Measurements from ENCODE around the gene PDGFD. TPM values are rescaled to one million over a fixed set of nuclear protein-coding genes. Genes with fewer than 3 reads are reported as not detected.

Gene PDGFD
- polyA plus RNA-seq, 1 of the 3 experiments (the other 2 are of a cell fraction), result 4.8 TPM

GRCh38 chr11:103902994-103903393, 261.0 kb downstream of the PDGFD start:
- TF ChIP-seq FOXM1 (IDR thresholded peaks at IDR 0.05; ENCODE audit: low read depth) (no peak), CTCF (IDR thresholded peaks at IDR 0.05) (no peak), MXI1 (IDR thresholded peaks at IDR 0.05; ENCODE audit: low read depth, low read length) (no peak), MAX (IDR thresholded peaks at IDR 0.05; ENCODE audit: low read depth) (no peak), EZH2phosphoT487 (IDR thresholded peaks at IDR 0.05; ENCODE audit: borderline replicate concordance, low read depth) (no peak), RCOR1 (IDR thresholded peaks at IDR 0.05; ENCODE audit: low read length) (no peak), EP300 (IDR thresholded peaks at IDR 0.05; ENCODE audit: borderline replicate concordance in 1 of 2, low read depth in 1 of 2, low read length in 1 of 2) (no peak), SMC3 (IDR thresholded peaks at IDR 0.05; ENCODE audit: low read depth, low read length) (no peak), RAD21 (IDR thresholded peaks at IDR 0.05; ENCODE audit: low read length) (no peak), FOSL2 (IDR thresholded peaks at IDR 0.05; ENCODE audit: borderline replicate concordance, low read depth) (no peak), TEAD4 (IDR thresholded peaks at IDR 0.05; ENCODE audit: borderline replicate concordance, insufficient read depth) (no peak), GATA2 (CRISPR knock-in tag; IDR thresholded peaks at IDR 0.05) (no peak), ELF1 (IDR thresholded peaks at IDR 0.05) (no peak), POLR2AphosphoS5 (IDR thresholded peaks at IDR 0.05; ENCODE audit: low read depth, low read length) (no peak), CHD2 (IDR thresholded peaks at IDR 0.05; ENCODE audit: low read length, partially characterized antibody) (no peak), RFX5 (IDR thresholded peaks at IDR 0.05; ENCODE audit: low read length) (no peak)
- TF ChIP-seq, protein P1, sequence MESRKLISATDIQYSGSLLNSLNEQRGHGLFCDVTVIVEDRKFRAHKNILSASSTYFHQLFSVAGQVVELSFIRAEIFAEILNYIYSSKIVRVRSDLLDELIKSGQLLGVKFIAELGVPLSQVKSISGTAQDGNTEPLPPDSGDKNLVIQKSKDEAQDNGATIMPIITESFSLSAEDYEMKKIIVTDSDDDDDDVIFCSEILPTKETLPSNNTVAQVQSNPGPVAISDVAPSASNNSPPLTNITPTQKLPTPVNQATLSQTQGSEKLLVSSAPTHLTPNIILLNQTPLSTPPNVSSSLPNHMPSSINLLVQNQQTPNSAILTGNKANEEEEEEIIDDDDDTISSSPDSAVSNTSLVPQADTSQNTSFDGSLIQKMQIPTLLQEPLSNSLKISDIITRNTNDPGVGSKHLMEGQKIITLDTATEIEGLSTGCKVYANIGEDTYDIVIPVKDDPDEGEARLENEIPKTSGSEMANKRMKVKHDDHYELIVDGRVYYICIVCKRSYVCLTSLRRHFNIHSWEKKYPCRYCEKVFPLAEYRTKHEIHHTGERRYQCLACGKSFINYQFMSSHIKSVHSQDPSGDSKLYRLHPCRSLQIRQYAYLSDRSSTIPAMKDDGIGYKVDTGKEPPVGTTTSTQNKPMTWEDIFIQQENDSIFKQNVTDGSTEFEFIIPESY (IDR thresholded peaks at IDR 0.05; ENCODE audit: borderline replicate concordance, low read depth), result no peak
- TF ChIP-seq, protein P2, sequence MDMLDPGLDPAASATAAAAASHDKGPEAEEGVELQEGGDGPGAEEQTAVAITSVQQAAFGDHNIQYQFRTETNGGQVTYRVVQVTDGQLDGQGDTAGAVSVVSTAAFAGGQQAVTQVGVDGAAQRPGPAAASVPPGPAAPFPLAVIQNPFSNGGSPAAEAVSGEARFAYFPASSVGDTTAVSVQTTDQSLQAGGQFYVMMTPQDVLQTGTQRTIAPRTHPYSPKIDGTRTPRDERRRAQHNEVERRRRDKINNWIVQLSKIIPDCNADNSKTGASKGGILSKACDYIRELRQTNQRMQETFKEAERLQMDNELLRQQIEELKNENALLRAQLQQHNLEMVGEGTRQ (IDR thresholded peaks at IDR 0.05; ENCODE audit: borderline replicate concordance, low read depth, low read length), result no peak
- POLR2A ChIA-PET, result no interaction called here
- H3K36me3 ChIP-seq (replicated peaks in 1 of 2; ENCODE audit: control insufficient read depth in 1 of 2, insufficient read depth in 2 of 2, low read length in 1 of 2), result no peaks in the 10 kb centered on the region
- H3K4me3 ChIP-seq (ENCODE audit: low read depth in 2 of 2, low read length in 1 of 2), result no peak overlapping the region
- CTCF ChIA-PET, result no interaction called here
- H3F3A ChIP-seq (replicated peaks; ENCODE audit: insufficient read depth), result peaks cover 5% of the 10 kb centered on the region
- no peaks in the 10 kb centered on the region for H4K20me1 ChIP-seq (ENCODE audit: insufficient read depth)
- 91% methylated on average over 1 of the region's 1 CpG for WGBS (ENCODE audit: low lambda C conversion rate)
- H3K4me1 ChIP-seq (ENCODE audit: control insufficient read depth in 1 of 2, insufficient read depth in 2 of 2, low read depth in 1 of 2, low read length in 1 of 2), result peaks cover 0 to 11% of the 10 kb centered on the region in 2 experiments; a peak in 1 of 4 replicates
- no peaks in the 10 kb centered on the region for H3K9me3 ChIP-seq
- H2AFZ ChIP-seq (ENCODE audit: low read depth), result no peak overlapping the region
- no peak for DNase-seq
- no peak overlapping the region for H3K27ac ChIP-seq (ENCODE audit: low read depth in 2 of 2, low read length in 1 of 2)
- H3K9ac ChIP-seq, result no peak overlapping the region
- no peak overlapping the region for H3K4me2 ChIP-seq
- H3K79me2 ChIP-seq (ENCODE audit: insufficient read depth), result no peaks in the 10 kb centered on the region
- no peaks in the 10 kb centered on the region for H3K9me2 ChIP-seq
- H3K27me3 ChIP-seq (ENCODE audit: insufficient read depth), result no peaks in the 10 kb centered on the region
